H1 (cell line): ENCODE measurements around the gene SMPDL3B. TPM values are rescaled to one million over a fixed set of nuclear protein-coding genes. Genes with fewer than 3 reads are reported as not detected.

Experiments used
- CTCF ChIA-PET: fragments of 300-600 bp; sonication (Branson Sonifier 250); formaldehyde crosslinking; loops from one replicate; lab custom pipeline; 2021; ENCODE audit not compliant: partially characterized antibody; lab: Charles Lee
- POLR2A ChIA-PET: fragments of 300-600 bp; sonication (Branson Sonifier 250); formaldehyde crosslinking; loops from one replicate; lab custom pipeline; 2021; ENCODE audit warnings: inconsistent platforms; ENCODE audit not compliant: partially characterized antibody; lab: Charles Lee
- DNase-seq, 2 experiments: peaks; one replicate each; pipeline versions ENCODE4 v3.0.0 to v3.0.0-alpha.2; 2010 to 2022; ENCODE audit warnings: low spot score in 2 of 2, low read depth in 1 of 2, mixed read lengths in 1 of 2
- FAIRE-seq: peaks from 2 replicates; lab custom pipeline; 2011; peaks lifted over from hg19 to GRCh38; lab: Jason Lieb, UNC
- H2AFZ ChIP-seq: 2 replicates; pipeline ENCODE4 v1.8.1; 2012; ENCODE audit warnings: low read length, inconsistent platforms
- H2AK5ac ChIP-seq: 2 replicates; pipeline ENCODE4 v1.6.1; 2013; ENCODE audit warnings: low read depth, low read length
- H2BK120ac ChIP-seq: replicated peaks from 2 replicates; pipeline ENCODE3; 2013; ENCODE audit warnings: low read depth, low read length, inconsistent platforms
- H2BK12ac ChIP-seq: 2 replicates; pipeline ENCODE4 v1.6.1; 2013; ENCODE audit warnings: low read depth, low read length
- H2BK15ac ChIP-seq: 2 replicates; pipeline ENCODE4 v1.6.1; 2013; ENCODE audit warnings: low read length
- H2BK20ac ChIP-seq: 2 replicates; pipeline ENCODE4 v1.6.1; 2013; ENCODE audit warnings: low read length
- H2BK5ac ChIP-seq: 2 replicates; pipeline ENCODE4 v1.6.1; 2013; ENCODE audit warnings: low read depth, low read length
- H3K14ac ChIP-seq: 2 replicates; pipeline ENCODE4 v1.6.1; 2013; ENCODE audit warnings: inconsistent platforms; ENCODE audit not compliant: insufficient read length
- H3K18ac ChIP-seq: 2 replicates; pipeline ENCODE4 v1.6.1; 2013; ENCODE audit warnings: low read length; ENCODE audit errors: extremely low read depth
- H3K23ac ChIP-seq: 2 replicates; pipeline ENCODE4 v1.6.1; 2013; ENCODE audit warnings: inconsistent platforms; ENCODE audit not compliant: insufficient read length
- H3K23me2 ChIP-seq: 2 replicates; pipeline ENCODE4 v1.6.1; 2013; ENCODE audit warnings: low read depth, low read length
- H3K27ac ChIP-seq: 2 replicates; pipeline ENCODE4 v1.6.1; 2011; ENCODE audit warnings: low read depth, low read length, inconsistent platforms
- H3K27me3 ChIP-seq, 4 experiments: replicated peaks in 1 of 4; 1 replicate in 1 of 4; 2 replicates in 3 of 4; pipeline versions ENCODE4 v1.6.1 to v1.8.1; 2011 to 2013; ENCODE audit warnings: low read length in 3 of 4, mild to moderate bottlenecking in 3 of 4, inconsistent platforms in 2 of 4, mixed read lengths in 2 of 4, moderate library complexity in 1 of 4; ENCODE audit not compliant: control insufficient read depth in 3 of 4, insufficient read depth in 3 of 4; ENCODE audit errors: extremely low read depth in 1 of 4
- H3K36me3 ChIP-seq, 4 experiments: 2 replicates each; pipeline versions ENCODE4 v1.6.1 to v1.8.1; 2011 to 2013; ENCODE audit warnings: mild to moderate bottlenecking in 4 of 4, low read length in 3 of 4, moderate library complexity in 2 of 4, control low read depth in 1 of 4, inconsistent platforms in 1 of 4; ENCODE audit not compliant: insufficient read depth in 4 of 4, control insufficient read depth in 2 of 4
- H3K4ac ChIP-seq: replicated peaks from 2 replicates; pipeline ENCODE3; 2013; ENCODE audit warnings: low read length, low read depth, mixed read lengths, inconsistent platforms; ENCODE audit not compliant: insufficient read length
- H3K4me1 ChIP-seq, 4 experiments: replicated peaks in 1 of 4; 1 replicate in 1 of 4; 2 replicates in 3 of 4; pipeline versions ENCODE4 v1.6.1 to v1.8.1; 2011 to 2013; ENCODE audit warnings: low read length in 3 of 4, inconsistent platforms in 2 of 4, mixed read lengths in 1 of 4; ENCODE audit not compliant: insufficient read depth in 4 of 4, control insufficient read depth in 3 of 4
- H3K4me2 ChIP-seq, 2 experiments: 2 replicates each; pipeline versions ENCODE4 v1.6.1 to v1.8.1; 2011 to 2013; ENCODE audit warnings: low read depth in 2 of 2, low read length in 2 of 2, control low read depth in 1 of 2, inconsistent platforms in 1 of 2, mild to moderate bottlenecking in 1 of 2; ENCODE audit not compliant: insufficient read depth in 1 of 2
- H3K4me3 ChIP-seq, 4 experiments: fragments of 200-600, 300-600 bp in 1 of 4; sonication (generic), shearing (Covaris generic), sonication (Bioruptor Twin) in 1 of 4; 2 replicates each; pipeline versions ENCODE4 v1.5.1 to v1.8.1; 2011 to 2016; ENCODE audit warnings: low read length in 4 of 4, low read depth in 3 of 4, control low read depth in 2 of 4, inconsistent platforms in 2 of 4, mild to moderate bottlenecking in 2 of 4, mixed read lengths in 1 of 4, moderate library complexity in 1 of 4; ENCODE audit not compliant: insufficient read depth in 2 of 4; ENCODE audit errors: extremely low read depth in 1 of 4
- H3K56ac ChIP-seq: replicated peaks from 2 replicates; pipeline ENCODE3; 2013; ENCODE audit warnings: low read depth, mild to moderate bottlenecking, mixed read lengths, low read length, inconsistent platforms; ENCODE audit not compliant: insufficient read length
- H3K79me1 ChIP-seq: 2 replicates; pipeline ENCODE4 v1.6.1; 2013; ENCODE audit warnings: low read depth, low read length, control low read depth
- H3K79me2 ChIP-seq, 2 experiments: 2 replicates each; pipeline versions ENCODE4 v1.6.1 to v1.8.1; 2012 to 2013; ENCODE audit warnings: low read length in 2 of 2, mild to moderate bottlenecking in 2 of 2, inconsistent platforms in 1 of 2; ENCODE audit not compliant: insufficient read depth in 2 of 2, control insufficient read depth in 1 of 2
- H3K9ac ChIP-seq, 4 experiments: replicated peaks in 1 of 4; 1 replicate in 1 of 4; 2 replicates in 3 of 4; pipeline versions ENCODE4 v1.6.1 to v1.8.1; 2011 to 2013; ENCODE audit warnings: low read depth in 3 of 4, low read length in 3 of 4, control low read depth in 2 of 4, mild to moderate bottlenecking in 2 of 4, moderate library complexity in 2 of 4, inconsistent platforms in 1 of 4; ENCODE audit errors: extremely low read depth in 1 of 4
- H3K9me3 ChIP-seq, 2 experiments: 2 replicates each; pipeline versions ENCODE4 v1.6.1 to v1.8.1; 2012 to 2013; ENCODE audit warnings: mild to moderate bottlenecking in 2 of 2, moderate library complexity in 2 of 2, control low read depth in 1 of 2, inconsistent platforms in 1 of 2, low read depth in 1 of 2, low read length in 1 of 2, mixed read lengths in 1 of 2; ENCODE audit not compliant: insufficient read depth in 2 of 2
- H4K20me1 ChIP-seq, 2 experiments: replicated peaks in 1 of 2; 2 replicates each; pipeline versions ENCODE3 to v1.8.1; 2011 to 2013; ENCODE audit warnings: inconsistent platforms in 2 of 2, low read length in 2 of 2, mild to moderate bottlenecking in 1 of 2; ENCODE audit not compliant: insufficient read depth in 2 of 2, control insufficient read depth in 1 of 2
- H4K5ac ChIP-seq: 2 replicates; pipeline ENCODE4 v1.6.1; 2013; ENCODE audit warnings: low read length, low read depth, mixed read lengths, inconsistent platforms; ENCODE audit not compliant: insufficient read length
- H4K8ac ChIP-seq: 2 replicates; pipeline ENCODE4 v1.8.0; 2013; ENCODE audit warnings: mild to moderate bottlenecking, moderate library complexity, low read length, inconsistent platforms; ENCODE audit not compliant: insufficient read depth; ENCODE audit errors: extremely low read depth
- H4K91ac ChIP-seq: replicated peaks from 2 replicates; pipeline ENCODE3; 2013; ENCODE audit warnings: low read length, mixed read lengths, inconsistent platforms; ENCODE audit not compliant: insufficient read length
- CBX8 ChIP-seq: fragments of 300-800, 300-1000 bp; sonication (generic); IDR thresholded peaks from 2 replicates; pipeline ENCODE4 v1.7.1; 2016; ENCODE audit warnings: low read depth, low read length, borderline replicate concordance
- CEBPB ChIP-seq: IDR thresholded peaks from 2 replicates; pipeline ENCODE4 v1.6.1; 2012; ENCODE audit warnings: low read depth, low read length
- CTCF ChIP-seq, 3 experiments: IDR thresholded peaks; 1 replicate in 2 of 3; 2 replicates in 1 of 3; pipeline versions ENCODE4 v1.5.1 to v1.6.1; 2011; ENCODE audit warnings: low read length in 3 of 3, mild to moderate bottlenecking in 3 of 3, inconsistent platforms in 2 of 3, low read depth in 1 of 3, moderate library complexity in 1 of 3; ENCODE audit not compliant: insufficient read depth in 1 of 3; ENCODE audit errors: control extremely low read depth in 1 of 3
- E2F6 ChIP-seq: IDR thresholded peaks from 2 replicates; pipeline ENCODE4 v1.6.1; 2012; ENCODE audit warnings: inconsistent platforms
- GTF2F1 ChIP-seq: IDR thresholded peaks from 2 replicates; pipeline ENCODE4 v1.6.1; 2012; ENCODE audit warnings: low read depth, low read length, improper control_type of control experiment, borderline replicate concordance
- HDAC6 ChIP-seq: IDR thresholded peaks from one replicate; pipeline ENCODE4 v1.7.1; 2012; ENCODE audit warnings: low read depth, mild to moderate bottlenecking, inconsistent platforms, low read length, moderate library complexity
- JUN ChIP-seq: IDR thresholded peaks from 2 replicates; pipeline ENCODE4 v1.6.1; 2011; ENCODE audit warnings: low read depth, mild to moderate bottlenecking, improper control_type of control experiment, low read length
- MAFK ChIP-seq: IDR thresholded peaks from 2 replicates; pipeline ENCODE4 v1.6.1; 2012; ENCODE audit warnings: low read depth, mild to moderate bottlenecking, improper control_type of control experiment, low read length
- POLR2A ChIP-seq, 2 experiments: IDR thresholded peaks; 1 replicate in 1 of 2; 2 replicates in 1 of 2; pipeline ENCODE4 v1.6.1; 2011; ENCODE audit warnings: low read depth in 2 of 2, low read length in 2 of 2, mild to moderate bottlenecking in 2 of 2; ENCODE audit errors: control extremely low read depth in 1 of 2
- POLR2AphosphoS5 ChIP-seq: IDR thresholded peaks from 2 replicates; pipeline ENCODE4 v1.6.1; 2011; ENCODE audit warnings: low read depth, low read length
- TAF7 ChIP-seq: optimal IDR thresholded peaks from 2 replicates; pipeline ENCODE3; 2011; ENCODE audit warnings: low read depth, mild to moderate bottlenecking, inconsistent platforms, low read length, moderate library complexity, borderline replicate concordance
- ZNF274 ChIP-seq: IDR thresholded peaks from 2 replicates; pipeline ENCODE4 v1.7.0; 2012; ENCODE audit warnings: low read length, borderline replicate concordance; ENCODE audit errors: extremely low read depth
- WGBS, 2 experiments: shearing (Covaris generic) in 1 of 2; methylation state at CpG; one replicate each; pipeline versions ENCODE4 v1.1.6 to v1.1.7; 2013 to 2015; ENCODE audit warnings: low lambda C conversion rate in 2 of 2, mixed read lengths in 2 of 2, inconsistent platforms in 1 of 2, low coverage in 1 of 2, missing lambda C conversion rate in 1 of 2; ENCODE audit not compliant: insufficient replicate concordance in 2 of 2, insufficient coverage in 1 of 2, insufficient read length in 1 of 2; ENCODE audit errors: extremely low coverage in 1 of 2, missing lambda C conversion rate in 1 of 2; 5-methylcytosine and 5-hydroxymethylcytosine counted together
- polyA plus RNA-seq, 7 experiments: library from polyadenylated mRNA; depleted of rRNA in 3 of 7; stranded (reverse) in 5 of 7; unstranded in 2 of 7; fragments of >200 nt in 5 of 7; fragments of 200-250 nt in 2 of 7; gene quantifications; 1 replicate in 5 of 7; 2 replicates in 1 of 7; 4 replicates in 1 of 7; pipeline versions ENCODE4 v1.2.1 to v1.2.3, GENCODE V29; 2011 to 2013; ENCODE audit warnings: missing spikeins in 2 of 7, mixed read lengths in 2 of 7
- total RNA-seq: library from RNA; stranded (reverse); fragmentation: NEBNext Ultra II Directional; extraction: Animal tissue kit (Norgen Biotek cat#: 25700); gene quantifications from 2 replicates; pipeline ENCODE4 v1.2.1, GENCODE V29; 2021

SMPDL3B gene
- total and polyA plus RNA-seq, 2 of the 8 experiments (the other 6 are each of a cell fraction or from before 2014, with no cell fraction given) = 54.7 to 143 TPM

- H3K27me3 ChIP-seq = no peaks in the 10 kb centered on the region
- H3K36me3 ChIP-seq = peaks cover 0 to 19% (median 4%) of the 10 kb centered on the region in 4 experiments; a peak in 4 of 8 replicates
- H3K79me1 ChIP-seq = no peaks in the 10 kb centered on the region
- H2AK5ac ChIP-seq = no peak overlapping the region
- DNase-seq (no peak), FAIRE-seq (no peak)
- no peak overlapping the region for H2BK12ac ChIP-seq
- H3K9me3 ChIP-seq = no peaks in the 10 kb centered on the region
- no peak overlapping the region for H3K56ac ChIP-seq
- WGBS, 2 experiments = 77% methylated on average over 4 of the region's 4 CpGs; no CpG with 5 or more reads in 1 of the 2 experiments
- H4K91ac ChIP-seq = no peak overlapping the region
- H3K23ac ChIP-seq = no peak overlapping the region
- H2AFZ ChIP-seq = no peak overlapping the region
- no peak overlapping the region for H4K5ac ChIP-seq
- H3K4ac ChIP-seq = no peak overlapping the region
- no peak overlapping the region for H3K4me2 ChIP-seq
- ChIA-PET CTCF (interaction anchor here (1.3 to 2.9 kb wide), 7 partner anchors 8 to 119 kb away, joined by 3 to 17 read pairs (median 5); partner anchors contain the start of gene XKR8), POLR2A (interaction anchor here (0.5 to 1.6 kb wide), 5 partner anchors 9 to 965 kb away, joined by 3 to 4 read pairs (median 3); partner anchors contain the start of gene PPP1R8)
- H4K20me1 ChIP-seq = no peaks in the 10 kb centered on the region
- no peak overlapping the region for H3K14ac ChIP-seq
- no peak overlapping the region for H3K18ac ChIP-seq
- H3K4me1 ChIP-seq = no peaks in the 10 kb centered on the region
- no peak overlapping the region for H2BK15ac ChIP-seq
- no peaks in the 10 kb centered on the region for H3K23me2 ChIP-seq
- no peak overlapping the region for H3K9ac ChIP-seq
- no peak overlapping the region for H3K4me3 ChIP-seq
- H3K27ac ChIP-seq = no peak overlapping the region
- H3K79me2 ChIP-seq = no peaks in the 10 kb centered on the region
- no peak overlapping the region for H2BK5ac ChIP-seq
- H2BK20ac ChIP-seq = no peak overlapping the region
- no peak overlapping the region for H2BK120ac ChIP-seq
- no peak overlapping the region for H4K8ac ChIP-seq
- TF ChIP-seq CEBPB (no peak), GTF2F1 (no peak), HDAC6 (no peak), JUN (no peak), E2F6 (no peak), CBX8 (no peak), MAFK (no peak), ZNF274 (no peak), POLR2AphosphoS5 (no peak), TAF7 (no peak), CTCF (IDR thresholded peaks at IDR 0.05; ENCODE audit: control extremely low read depth in 1 of 3, insufficient read depth in 1 of 3, low read depth in 1 of 3, low read length in 3 of 3) (no peak), POLR2A (IDR thresholded peaks at IDR 0.05; ENCODE audit: control extremely low read depth in 1 of 2, low read depth in 2 of 2, low read length in 2 of 2) (no peak)
Measured at GRCh38 chr1:27972141-27972540, 37.3 kb downstream of the SMPDL3B start.
